Hematopoietic multipotent progenitor cell treated with erythropoietin and hydrocortisone succinate and interleukin-3 and kit ligand, for 4 days (in vitro differentiated cells): ENCODE measurements around the gene KCNT1.
A peak's percentile ranks its signal among the peaks of the same experiment; 100 is the strongest.

ENCODE experiments used
- DNase-seq: peaks from one replicate; pipeline ENCODE4 v3.0.0-alpha.2; 2015

The KCNT1 gene

DNA sequence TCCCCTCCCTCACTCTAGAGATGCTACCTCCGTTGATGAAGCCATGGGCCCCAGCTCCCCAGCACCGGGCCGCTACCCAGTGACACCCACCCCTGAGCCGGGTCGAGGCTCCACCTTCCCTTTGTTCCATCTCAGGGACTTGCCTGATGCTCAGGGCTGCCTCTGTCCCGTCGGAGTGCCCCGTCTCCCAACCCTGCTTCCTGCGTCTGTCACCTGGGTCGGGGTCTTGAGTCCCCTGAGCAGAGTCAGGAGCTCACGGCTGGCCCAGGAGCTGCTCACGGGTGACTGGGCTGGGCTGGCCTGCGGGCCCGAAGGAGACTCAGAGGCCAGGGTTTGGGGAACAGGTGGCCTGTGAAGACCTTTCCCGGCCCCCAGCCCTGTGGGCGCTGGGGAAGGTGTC, 85.3 kb downstream of the KCNT1 start:
- no peak for DNase-seq

DNA sequence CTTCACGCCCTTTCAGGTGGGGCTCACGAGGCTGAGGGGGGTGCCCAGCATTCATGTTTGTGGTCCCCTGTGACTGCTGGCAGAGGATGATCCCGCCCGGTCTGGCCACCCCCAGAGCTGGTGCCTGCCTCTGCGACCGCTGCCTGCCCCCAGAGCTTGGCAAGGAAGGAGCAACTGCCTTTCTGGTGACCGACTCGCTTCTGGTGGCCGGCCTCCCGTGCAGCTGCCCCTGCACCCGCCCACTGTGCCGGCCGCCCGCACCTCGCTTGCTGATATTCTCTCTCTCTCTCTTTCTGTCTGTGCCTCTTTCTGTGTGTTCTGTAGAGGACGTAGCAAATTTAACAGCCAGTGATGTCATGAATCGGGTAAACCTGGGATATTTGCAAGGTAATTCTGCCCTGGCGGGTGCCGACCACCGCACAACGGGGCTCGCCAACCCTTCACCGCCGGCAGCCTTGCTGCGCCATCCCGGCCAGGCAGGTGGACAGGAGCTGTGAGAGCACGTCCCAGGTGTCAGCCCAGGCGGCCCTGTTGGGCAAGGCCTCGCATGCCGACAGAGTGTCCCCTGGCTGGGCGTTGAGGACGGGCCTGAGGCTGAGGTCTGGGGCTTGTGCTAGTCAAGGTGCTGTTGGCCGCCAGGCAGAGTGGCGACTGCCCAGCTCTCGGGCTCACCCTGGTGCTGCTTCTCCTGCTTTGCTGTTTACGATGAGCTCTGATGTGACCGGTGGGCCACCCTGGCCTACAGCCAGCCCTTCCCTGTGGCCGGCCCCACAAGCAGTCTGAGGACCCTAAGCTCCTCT, 86.0 kb downstream of the KCNT1 start:
- no peak for DNase-seq

DNA sequence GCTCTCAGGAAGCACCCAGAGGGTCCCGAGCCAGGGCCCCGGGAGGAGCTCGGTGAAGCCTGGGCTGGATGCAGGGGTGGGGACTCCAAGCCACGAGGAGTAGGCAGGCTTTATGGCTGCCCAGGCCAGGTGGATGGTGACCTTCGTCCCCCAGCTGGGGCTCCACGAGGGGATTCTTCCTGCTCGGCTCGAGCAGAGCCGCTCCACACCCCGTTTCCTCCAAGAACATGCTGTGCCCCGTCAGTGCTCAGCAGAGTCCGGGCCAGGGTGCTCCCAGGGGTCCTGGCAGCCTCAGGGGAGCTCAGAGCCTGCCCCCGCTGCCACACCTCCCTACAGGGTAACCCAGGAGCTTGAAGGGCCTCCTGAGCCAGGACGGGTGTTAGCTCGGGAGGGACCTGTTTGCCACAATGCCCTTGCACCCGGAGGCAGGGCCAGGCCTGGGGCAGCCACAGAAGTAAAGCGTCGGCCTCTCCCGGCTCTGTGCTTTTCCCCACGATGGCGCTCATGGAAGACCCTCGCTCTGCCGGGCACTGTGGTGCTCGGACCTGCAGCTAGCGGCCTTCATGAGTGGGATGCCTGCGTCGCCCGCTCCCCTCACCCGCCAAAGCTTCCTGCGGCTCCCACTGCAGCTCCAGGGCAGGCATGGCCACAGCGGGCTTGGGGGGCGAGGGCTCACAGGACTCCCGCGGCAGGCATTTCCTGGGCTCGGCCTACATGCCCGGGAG, 86.8 kb downstream of the KCNT1 start:
- DNase-seq, result no peak

DNA sequence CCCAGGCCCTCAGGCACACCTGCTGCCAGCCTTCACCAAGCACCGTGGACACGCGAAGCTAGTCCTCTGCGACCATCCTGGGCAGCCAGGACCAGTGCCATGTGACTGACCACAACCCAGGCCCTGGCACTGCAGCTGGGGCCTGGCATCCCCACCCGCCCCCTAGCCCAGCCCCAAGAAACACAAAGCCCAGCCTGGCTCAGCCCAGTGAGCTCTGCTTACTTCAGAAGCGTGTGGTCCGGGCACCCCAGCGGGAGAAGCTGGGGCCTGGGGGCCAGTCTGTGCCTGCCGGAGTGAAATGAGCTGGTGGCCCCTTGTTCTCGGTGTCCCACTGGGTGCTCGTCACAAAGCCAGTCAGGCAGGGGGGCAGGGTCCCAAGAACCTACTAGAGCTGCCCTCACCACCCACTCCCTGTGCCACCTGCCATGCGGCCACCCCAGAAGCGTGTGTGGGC, 87.9 kb downstream of the KCNT1 start:
- DNase-seq, result no peak

DNA sequence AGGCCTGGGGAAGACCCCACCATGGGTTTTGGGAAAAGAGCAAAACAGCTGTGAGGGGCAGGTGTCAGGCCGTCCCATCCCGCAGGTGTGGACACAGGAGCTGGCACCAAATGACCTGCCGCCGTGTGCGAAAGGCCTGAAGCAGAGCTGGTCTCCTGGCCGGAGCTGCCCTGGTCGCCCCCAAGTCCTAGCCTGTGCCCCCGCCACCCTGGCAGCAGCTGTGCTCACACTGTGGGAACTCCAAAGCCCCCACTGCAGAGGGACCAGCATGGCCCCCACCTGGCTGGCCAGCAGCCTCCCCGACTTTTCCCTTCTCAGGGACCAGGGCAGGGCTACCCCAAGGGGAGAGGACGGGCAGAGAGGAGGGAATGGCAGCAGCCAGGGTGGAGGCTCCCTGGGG, 88.4 kb downstream of the KCNT1 start:
- no peak for DNase-seq

DNA sequence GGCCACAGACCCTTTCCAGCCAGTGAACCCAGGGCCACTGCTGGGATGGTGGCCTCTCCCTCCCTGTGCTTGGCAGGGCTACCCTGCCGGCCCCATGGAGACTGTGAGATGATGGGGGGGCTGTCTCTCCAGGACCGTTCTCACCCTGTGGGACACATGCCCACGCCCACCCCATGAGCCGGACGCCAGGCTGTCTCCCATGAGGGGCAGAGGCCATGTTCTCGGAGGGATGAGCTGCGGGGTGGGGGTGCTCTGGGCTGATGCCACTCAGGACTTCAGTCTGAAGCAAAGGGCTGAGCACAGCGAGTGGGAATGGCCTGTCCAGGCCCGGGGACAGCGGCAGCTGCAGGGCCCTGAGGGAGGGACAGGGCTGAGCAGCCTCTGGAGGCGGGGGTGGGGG, 88.9 kb downstream of the KCNT1 start:
- no peak for DNase-seq

DNA sequence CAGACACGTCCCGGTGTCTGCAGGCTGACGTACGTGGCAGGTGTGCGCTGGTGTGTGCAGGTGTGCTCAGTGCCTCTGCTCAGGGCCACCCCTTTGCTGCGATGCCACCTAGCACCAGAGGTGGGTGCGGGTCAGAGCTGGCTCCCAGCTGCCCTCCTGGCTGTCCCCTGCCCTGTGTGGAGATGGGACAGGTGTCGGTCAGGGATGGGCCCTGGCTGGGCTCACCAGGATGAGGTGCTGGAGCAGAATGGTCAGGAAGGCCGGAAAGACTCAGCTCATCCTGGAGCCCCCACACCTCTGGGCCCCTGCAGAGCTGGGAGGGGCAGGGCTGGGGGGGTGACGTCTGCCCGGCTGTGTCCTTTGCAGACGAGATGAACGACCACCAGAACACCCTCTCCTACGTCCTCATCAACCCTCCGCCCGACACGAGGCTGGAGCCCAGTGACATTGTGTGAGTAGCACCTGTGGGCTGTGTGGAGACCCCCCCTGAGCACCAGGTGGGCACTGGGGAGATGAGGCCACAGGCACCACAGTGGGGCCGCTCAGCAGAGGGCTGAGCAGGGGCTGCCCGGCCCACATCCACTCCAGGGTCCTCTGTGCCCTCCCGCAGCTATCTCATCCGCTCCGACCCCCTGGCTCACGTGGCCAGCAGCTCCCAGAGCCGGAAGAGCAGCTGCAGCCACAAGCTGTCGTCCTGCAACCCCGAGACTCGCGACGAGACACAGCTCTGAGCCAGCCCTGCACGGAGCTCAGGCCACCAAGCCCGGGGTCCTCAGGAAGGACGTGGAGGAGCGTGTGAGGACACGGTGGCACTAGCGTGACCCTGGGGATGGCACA, 89.7 kb downstream of the KCNT1 start:
- no peak for DNase-seq

DNA sequence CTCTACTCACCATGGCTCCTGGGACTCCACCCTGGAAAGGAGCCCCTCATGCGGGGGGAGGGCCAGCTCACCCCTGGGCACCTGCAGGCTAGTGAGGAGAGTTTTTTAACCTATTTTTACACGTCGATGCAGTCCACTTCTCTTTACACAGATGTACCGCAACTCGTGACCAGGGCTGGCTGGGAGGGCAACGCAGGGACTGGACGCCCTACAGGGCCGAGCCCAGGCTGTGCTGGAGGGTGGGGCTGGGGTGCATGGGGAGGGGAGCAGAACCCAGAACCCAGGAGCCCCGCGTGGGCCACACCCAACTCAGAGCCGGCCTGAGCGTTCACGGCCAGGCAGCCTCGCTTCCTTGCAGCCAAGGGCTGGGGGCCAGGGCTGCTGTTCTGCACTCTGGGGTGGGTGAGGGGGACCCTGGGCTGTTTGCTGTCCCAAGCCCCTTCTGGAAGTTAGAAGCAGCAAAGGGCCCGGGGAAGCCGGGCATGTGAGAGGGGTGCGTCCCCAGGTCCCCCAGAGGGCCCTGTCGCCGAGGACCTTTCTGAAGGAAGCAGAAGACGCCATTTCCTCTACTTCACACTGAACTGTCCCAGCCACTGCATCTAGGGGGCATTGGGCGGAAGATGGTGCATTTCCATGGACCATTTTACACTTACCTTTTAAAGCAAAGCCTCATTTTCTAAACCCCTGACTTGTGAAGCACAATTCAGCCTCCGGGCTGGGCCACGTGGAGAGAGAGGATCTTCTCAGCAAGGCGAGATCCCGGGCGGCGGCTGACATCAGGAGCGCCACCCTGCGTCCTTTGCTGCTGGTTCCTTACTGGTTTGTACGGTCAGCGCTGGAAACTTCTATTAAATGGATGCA, 90.5 kb downstream of the KCNT1 start:
- no peak for DNase-seq

DNA sequence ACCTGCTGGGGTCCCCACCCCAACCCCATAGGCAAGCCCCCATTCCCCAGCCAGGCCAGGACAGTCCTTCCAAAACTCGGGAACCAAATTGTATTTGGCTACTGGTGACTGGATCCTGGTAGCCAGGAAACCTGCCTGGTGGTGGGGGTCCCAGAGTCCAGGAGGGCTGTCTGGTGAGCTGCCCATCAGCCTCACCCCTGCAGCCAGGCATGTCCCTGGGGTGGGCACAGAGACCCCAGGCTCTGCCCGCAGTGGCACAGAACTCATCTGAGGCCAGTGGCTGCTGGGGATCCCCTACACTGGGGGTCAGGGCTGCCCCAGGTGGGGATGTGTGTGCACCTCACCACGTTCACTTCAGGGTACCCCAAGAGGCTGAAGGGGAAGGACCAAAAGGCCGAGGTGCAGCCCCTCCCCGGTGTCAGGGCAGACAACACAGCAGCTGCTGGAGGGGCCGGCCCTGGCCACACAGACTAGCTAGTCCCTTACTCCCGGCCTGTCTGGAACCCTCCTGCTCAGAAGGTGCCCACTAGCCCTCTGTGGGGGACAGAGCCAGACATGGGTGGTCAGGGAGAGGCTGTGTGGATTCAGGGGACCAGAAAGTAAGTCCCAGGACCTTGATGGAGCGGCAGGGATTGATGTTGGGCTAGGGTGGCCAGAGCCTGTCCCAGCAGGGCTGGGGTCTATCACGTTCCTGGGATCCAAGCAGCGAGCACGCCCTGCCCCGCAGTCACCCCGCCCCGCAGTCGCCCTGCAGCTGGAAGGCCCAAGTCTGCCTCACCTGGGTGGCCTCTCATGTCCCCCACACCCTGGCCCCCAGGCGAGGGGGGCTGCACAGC, 91.5 kb downstream of the KCNT1 start:
- DNase-seq, result no peak

DNA sequence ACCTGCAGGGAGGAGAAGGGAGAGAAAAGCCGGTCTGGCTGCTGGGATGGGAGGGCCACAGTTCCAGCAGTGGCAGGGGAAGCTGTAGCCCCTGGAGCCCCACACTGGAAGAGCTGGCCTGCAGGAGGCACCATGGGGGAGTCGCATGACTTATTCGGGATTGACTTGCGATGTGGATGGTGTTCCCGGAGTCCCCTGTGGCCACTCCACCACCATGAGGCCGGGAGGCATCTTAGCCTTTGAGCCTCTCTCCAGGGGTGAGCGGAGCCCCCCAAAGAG, 92.0 kb downstream of the KCNT1 start:
- DNase-seq, result no peak

DNA sequence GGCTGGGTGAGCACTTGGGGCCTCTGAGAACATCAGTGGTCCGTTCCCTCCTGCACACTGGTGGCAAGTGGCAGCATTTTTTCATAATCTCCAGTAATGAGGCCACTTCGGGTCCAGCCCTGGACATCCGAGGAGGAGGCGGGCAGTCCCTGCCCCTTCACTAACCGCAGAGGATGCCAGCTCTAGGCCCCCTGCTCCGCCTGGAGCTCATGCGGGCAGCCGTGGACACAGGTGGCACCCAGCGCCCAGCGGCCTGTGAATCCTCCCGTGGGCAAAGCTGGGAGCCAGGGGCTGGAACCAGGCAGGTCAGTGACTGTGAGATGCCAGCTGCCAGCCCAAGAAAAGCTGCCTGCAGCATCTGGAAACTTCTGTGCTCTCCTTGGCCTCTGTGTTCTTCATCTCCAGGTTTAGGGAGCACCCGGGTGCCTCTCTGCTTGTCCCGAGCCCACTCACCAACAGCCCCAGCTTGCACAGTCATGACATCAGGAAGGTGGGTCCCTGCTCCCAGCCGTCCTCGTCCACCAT, 92.4 kb downstream of the KCNT1 start:
- DNase-seq, result no peak

DNA sequence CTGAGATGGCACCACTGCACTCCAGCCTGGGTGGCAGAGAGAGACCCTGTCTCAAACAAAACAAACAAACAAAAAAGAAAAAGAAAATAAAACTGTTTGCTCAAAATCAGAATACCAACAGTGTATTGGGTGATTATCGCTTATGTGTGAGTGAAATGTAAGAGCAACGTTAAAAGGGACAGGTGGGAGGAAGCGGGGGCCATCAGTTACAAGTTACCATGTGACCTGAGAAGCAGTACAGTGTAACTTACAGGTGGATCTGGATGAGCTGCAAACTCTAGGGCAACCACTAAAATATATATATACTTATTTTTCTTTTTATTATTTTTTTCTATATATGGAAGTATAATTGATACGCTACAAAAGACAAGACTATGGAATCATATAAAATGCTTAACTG, 93.4 kb downstream of the KCNT1 start:
- no peak for DNase-seq

DNA sequence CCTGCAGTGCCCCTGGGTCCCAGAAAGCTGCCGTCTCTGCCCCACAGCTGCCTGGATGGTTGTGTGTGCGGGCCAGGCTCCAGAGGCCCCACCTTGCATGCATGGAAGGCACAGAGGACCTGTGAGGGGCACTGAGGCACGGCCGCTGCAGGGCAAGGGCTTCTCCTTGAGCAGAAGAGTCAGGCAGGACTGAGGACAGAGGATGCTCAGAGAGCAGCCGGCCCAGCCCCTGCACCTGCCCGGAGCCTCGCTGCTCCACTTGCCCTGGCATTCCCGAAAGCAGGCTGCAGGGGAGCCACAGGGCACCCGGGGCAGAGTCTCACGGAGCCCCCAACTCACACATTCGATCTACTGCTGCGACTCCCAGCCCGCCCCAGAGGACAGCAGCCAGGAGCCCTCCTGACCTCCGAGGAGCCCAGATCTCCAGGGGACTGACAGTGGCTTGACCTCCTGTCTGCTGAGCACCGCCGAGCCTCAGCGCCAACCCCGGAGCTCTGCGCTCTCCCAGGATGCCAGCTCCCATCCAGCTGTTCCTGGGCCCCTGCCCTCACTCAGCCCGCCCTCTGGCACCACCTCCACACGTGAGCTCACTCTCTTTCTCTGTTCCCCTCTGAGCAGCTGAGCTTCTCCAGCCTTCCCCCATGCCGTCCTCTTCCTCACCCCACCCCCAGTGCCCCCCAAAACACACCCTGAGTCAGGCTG, 95.0 kb downstream of the KCNT1 start:
- no peak for DNase-seq

DNA sequence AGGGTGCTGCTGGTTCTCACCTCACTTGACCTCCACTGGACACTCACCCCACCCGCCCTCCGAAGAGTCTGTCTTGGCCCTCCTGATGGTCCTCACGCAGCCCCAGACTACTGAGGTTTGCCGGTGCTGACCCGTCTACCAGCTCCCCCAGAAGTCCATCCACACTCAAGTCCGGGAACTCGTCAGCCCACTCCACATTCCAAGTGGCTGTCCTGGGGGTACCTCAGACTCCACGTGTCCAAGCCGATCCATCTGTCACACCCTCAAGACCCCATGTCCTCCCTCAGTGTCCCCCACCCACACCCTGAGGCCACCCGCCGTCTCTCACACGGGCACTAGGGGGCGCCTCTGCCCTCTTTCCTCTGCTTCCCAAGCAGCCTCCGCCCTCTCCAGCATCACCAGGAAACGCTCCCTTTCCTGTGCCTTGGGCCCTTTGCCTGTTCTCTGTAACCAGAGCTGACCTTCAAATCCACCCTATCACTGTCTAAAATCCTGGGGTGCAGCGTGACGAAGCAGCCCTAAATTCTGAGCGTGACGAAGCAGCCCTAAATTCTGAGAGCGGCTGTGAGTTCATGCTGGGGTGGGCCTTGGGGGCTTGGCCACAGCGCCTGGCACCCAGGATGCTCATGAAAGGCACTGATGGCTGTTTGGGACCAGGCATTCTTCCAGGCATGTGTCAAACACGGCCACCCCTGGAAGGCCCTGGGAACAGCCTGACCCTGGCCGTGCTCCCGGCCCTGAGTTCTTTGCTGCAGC, 95.7 kb downstream of the KCNT1 start:
- DNase-seq, result peak; percentile 63

DNA sequence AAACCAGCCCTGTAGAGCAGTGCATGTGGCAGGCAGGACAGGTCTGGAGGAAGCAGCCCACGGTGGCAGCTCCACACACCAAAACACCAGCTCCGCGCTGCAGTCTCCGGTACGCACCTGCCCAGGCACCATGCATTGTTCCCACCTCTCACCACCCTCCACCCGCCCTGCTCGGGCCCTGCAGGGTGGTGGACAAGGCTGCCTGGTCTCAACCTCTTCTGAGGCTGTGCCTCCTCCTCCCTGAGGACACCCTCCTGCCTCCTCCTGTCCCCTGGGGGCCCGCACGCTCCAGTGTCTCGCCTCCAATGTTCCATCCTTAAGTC, 96.2 kb downstream of the KCNT1 start:
- DNase-seq, result no peak

DNA sequence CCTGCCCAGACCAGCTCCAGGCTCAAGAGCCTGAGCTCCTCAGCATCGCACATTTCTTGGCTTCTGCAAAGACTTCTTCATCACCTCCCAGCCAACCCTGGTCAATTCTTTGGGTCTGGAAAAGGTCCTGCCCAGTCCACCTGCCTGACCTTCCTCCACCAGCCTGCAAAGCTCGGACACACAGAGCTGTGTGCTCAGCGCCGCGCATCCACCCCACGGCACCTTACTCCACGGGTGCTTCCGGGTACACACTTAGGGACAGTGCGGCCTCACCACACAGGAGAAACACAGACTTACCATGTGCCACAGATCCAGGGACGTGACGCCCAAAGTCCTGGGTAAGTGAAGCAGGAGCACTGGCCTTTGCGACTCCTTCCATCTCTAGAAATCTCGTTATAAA, 97.3 kb downstream of the KCNT1 start:
- no peak for DNase-seq

DNA sequence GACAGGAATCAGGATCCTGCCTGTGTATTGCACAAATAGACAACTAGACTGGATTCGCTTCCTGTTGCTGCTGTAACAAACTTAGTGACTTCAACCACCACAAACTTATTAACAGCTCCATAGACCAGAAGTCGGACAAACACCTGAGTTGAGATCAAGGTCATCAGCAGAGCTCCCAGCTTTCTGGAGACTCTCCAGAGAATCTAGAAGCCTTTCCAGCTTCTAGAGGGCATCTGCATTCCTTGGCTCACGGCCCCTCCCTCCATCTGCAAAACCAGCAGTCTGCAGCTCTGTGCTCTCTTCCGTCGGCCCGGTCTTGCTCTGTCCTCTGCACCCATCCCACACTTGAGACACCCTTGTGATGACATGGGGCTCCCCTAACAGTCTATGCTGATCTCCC, 99.1 kb downstream of the KCNT1 start:
- no peak for DNase-seq

DNA sequence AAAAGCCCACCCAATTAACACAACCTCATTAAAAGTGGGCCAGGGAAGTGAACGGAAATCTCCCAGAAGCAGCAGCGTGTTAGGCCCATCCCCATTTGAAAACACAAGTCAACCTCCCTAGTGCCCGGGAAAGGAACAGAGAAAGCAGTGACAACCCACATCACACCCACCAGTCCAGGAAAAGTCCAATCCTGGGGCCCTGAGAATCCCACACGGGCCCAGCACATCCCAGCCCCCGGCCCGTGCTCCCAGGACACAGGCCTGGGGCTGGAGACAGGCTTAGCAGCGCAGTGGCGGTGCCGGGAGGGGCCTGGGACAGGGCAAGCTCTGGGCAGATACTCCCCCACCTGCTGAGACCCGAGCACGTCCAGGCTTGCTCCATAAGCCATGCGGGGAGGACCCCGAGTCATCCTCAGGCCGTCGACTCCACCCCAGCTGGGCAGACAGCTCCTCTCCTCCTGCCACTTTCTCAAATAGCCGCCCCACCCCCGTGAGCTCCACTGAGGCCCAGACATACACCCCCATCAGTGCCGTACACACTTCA, 101.0 kb downstream of the KCNT1 start:
- no peak for DNase-seq

DNA sequence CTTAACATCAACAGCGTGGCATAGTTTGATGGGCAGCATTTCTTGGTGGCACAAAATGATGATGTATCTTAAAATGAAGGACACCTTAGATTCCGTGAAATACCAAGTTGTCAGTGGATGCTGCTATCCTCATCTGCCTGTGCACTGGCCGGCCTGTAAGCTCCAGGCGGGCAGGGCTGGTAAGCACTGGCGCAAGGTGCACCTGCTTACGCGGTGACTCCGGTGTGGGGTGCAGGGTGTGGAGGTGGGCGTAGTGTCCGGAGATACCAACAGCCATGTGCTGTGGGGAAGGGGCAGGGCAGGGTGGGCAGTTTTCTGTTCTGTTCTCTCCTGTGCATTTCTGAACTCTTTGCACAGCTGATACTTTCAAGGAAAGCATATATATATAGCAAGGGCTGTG, 101.5 kb downstream of the KCNT1 start:
- no peak for DNase-seq
